Neural crest cell (in vitro differentiated cells): Measurements from ENCODE around the gene ARHGEF10L. TPM values are rescaled to one million over a fixed set of nuclear protein-coding genes. Genes with fewer than 3 reads are reported as not detected.
A peak's percentile ranks its signal among the peaks of the same experiment; 100 is the strongest.

Experiments used
- DNase-seq: peaks from one replicate; pipeline ENCODE4 v3.0.0; 2021; ENCODE audit warnings: low read depth, mixed read lengths, low spot score
- H3K27ac Mint-ChIP-seq: one replicate; pipeline ENCODE4 v1.8.0; 2021; ENCODE audit warnings: mild to moderate bottlenecking, mixed read lengths; ENCODE audit not compliant: unreplicated experiment
- H3K27me3 Mint-ChIP-seq: 2 replicates; pipeline ENCODE4 v1.8.0; 2021; ENCODE audit warnings: low read depth, mild to moderate bottlenecking, mixed read lengths
- H3K36me3 Mint-ChIP-seq: 2 replicates; pipeline ENCODE4 v1.8.0; 2021; ENCODE audit warnings: low read depth, mild to moderate bottlenecking, mixed read lengths
- H3K4me1 Mint-ChIP-seq: 2 replicates; pipeline ENCODE4 v1.8.0; 2021; ENCODE audit warnings: mixed read lengths
- H3K4me3 Mint-ChIP-seq: one replicate; pipeline ENCODE4 v1.8.0; 2021; ENCODE audit warnings: mild to moderate bottlenecking, mixed read lengths
- H3K9me3 Mint-ChIP-seq: 2 replicates; pipeline ENCODE4 v1.8.0; 2021; ENCODE audit warnings: mixed read lengths
- total RNA-seq: library from RNA; stranded (reverse); gene quantifications from 2 replicates; pipeline ENCODE4 v1.2.1, GENCODE V29; 2021
- TF ChIP-seq, protein P1 (sequence below): fragments of 200-600 bp; sonication (generic); conservative IDR thresholded peaks from 2 replicates; pipeline ENCODE4 v1.5.0; 2021; ENCODE audit warnings: antibody characterized with exemption, mild to moderate bottlenecking

Gene ARHGEF10L
- total RNA-seq, 1 donor from 2014 or later: 22.2 TPM

DNA sequence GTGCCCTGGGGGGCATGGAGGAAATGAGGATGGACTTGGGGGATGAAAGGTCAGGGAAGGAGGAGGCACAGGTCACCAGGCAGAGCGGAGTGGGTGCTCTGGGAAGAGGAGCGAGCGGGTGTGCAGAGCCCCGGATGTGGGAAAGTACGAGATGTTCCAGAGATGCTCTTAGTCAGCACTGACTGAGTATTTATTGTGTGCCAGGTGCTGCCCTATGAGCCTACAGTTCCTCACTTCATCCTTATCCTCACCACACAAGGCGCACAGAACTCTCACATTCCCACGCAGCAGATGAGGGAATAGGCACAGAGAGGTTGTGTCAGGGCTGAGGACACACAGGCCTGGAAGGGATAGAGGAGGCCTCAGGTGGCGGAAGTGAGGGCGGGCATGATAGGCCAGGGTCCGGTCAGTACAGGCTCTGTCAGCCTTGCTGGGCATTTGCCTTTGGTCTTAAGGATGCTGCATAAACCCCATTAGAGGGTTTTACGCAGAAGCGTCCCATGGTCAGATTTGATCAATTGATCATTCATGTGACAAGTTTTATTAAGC is 77.3 kb downstream of the ARHGEF10L start:
- no peaks in the 10 kb centered on the region for H3K36me3 Mint-ChIP-seq

DNA sequence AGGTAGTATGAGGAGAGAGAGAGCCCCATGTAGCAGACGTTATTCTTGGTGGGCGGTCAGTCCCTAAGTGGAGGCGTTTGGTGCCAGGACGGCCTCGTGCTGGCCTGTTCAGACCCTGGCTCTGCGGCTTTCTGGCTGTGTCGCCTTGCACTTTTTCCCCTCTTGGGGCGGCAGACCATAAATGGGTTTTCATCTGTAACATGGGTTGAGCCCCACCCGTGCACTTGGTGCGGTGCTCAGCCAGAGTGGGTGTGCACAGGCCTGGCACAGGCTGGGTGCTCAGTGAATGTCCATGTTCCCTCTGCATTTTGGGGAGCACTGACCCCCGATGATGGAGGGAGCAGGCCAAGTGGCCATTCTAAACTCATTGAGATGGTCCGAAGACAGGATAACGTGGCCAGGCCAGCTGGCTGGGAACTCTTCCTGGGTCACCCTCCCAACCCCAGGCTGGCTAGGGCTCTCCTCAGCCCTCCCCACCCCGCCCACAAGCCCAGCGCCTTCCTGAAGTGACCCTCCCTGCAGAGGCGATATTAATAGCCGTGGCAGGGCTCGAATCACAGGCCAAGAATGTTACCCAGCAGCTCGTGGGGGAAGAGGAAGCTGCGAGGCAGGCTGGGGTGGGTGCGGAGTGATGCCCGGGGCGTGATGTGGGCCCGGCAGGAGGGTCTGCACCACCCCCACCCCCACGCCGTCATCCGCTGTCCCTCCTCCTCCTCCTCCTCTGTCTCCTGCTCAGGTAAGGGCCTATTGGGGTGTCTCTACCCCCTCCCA is 78.5 kb downstream of the ARHGEF10L start:
- Mint-ChIP-seq H3K27ac (peak overlapping the region; percentile 47), H3K9me3 (no peaks in the 10 kb centered on the region), H3K36me3 (peaks cover 2% of the 10 kb centered on the region), H3K27me3 (no peaks in the 10 kb centered on the region), H3K4me3 (no peak overlapping the region), H3K4me1 (no peaks in the 10 kb centered on the region)
- TF ChIP-seq, protein P1, sequence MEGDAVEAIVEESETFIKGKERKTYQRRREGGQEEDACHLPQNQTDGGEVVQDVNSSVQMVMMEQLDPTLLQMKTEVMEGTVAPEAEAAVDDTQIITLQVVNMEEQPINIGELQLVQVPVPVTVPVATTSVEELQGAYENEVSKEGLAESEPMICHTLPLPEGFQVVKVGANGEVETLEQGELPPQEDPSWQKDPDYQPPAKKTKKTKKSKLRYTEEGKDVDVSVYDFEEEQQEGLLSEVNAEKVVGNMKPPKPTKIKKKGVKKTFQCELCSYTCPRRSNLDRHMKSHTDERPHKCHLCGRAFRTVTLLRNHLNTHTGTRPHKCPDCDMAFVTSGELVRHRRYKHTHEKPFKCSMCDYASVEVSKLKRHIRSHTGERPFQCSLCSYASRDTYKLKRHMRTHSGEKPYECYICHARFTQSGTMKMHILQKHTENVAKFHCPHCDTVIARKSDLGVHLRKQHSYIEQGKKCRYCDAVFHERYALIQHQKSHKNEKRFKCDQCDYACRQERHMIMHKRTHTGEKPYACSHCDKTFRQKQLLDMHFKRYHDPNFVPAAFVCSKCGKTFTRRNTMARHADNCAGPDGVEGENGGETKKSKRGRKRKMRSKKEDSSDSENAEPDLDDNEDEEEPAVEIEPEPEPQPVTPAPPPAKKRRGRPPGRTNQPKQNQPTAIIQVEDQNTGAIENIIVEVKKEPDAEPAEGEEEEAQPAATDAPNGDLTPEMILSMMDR: no peak
- DNase-seq: no peak

More for the DNA sequence above, 77.3 kb downstream of the ARHGEF10L start:
- no peaks in the 10 kb centered on the region for H3K9me3 Mint-ChIP-seq
- H3K27ac Mint-ChIP-seq: peak overlapping the region; percentile 31
- DNase-seq: no peak
- peaks cover 4% of the 10 kb centered on the region for H3K4me1 Mint-ChIP-seq
- no peaks in the 10 kb centered on the region for H3K27me3 Mint-ChIP-seq
- no peak overlapping the region for H3K4me3 Mint-ChIP-seq
- TF ChIP-seq, protein P1: no peak

DNA sequence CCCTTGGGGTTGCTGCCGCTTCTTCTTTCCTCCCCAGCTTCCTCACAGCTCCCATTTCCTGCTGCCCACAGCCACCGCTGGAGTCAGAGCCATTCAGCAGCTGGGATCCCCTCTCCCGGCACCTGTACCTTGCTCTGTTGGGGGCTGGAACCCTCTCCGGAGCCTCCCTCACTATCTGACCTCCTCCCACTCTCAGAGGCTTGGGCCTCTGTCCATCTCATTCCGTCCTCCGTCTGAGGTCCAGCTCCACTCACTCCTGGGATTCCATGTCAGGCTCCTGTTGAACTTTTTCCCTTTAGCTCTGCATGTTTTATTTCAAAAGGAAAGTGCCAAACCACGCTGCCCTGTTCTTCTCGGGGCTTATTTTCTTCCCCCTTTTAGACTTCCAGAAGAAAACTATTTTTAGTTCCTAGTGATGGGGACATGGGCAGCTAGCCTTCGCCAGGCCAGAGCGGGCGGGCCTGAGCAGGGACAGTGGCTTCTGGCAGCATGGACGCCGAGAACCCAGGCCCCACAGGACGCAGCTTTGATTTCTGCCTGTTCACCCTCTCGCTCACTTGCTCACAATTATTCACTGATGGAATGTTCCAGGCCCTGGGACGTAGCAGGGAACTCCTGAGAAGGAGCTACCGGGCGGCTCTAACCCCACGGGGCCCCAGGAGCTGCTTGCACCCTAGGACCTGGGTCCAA is 79.2 kb downstream of the ARHGEF10L start:
- TF ChIP-seq, protein P1: no peak
- Mint-ChIP-seq H3K36me3 (peaks cover 2% of the 10 kb centered on the region), H3K4me1 (no peaks in the 10 kb centered on the region), H3K27ac (peak overlapping the region; percentile 47), H3K27me3 (no peaks in the 10 kb centered on the region), H3K9me3 (no peaks in the 10 kb centered on the region), H3K4me3 (peak overlapping the region; percentile 12)
- no peak for DNase-seq

DNA sequence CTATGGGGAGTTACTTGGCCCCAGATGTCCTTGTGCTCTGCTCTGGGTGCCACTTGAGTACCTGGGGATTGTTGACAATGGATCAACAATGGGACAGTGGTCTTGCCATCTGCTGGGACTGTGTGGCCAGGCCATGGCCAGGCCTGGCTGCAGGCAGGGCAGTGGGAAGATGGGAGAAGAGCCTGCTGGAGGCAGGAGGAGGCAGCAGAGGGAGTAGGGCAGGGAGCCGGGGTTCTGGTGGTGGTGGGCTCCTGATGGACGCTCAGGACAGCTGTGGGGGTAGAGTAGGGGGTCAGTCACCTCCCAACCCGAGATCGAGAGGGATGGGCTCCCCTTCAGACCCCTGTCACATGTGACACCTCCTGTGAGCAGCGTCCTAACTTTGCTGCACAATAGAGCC is 81.0 kb downstream of the ARHGEF10L start:
- TF ChIP-seq, protein P1: no peak
- DNase-seq: no peak
- Mint-ChIP-seq H3K36me3 (peaks cover 2% of the 10 kb centered on the region), H3K9me3 (no peaks in the 10 kb centered on the region), H3K27me3 (no peaks in the 10 kb centered on the region), H3K4me1 (no peaks in the 10 kb centered on the region), H3K4me3 (no peak overlapping the region), H3K27ac (no peak overlapping the region)

DNA sequence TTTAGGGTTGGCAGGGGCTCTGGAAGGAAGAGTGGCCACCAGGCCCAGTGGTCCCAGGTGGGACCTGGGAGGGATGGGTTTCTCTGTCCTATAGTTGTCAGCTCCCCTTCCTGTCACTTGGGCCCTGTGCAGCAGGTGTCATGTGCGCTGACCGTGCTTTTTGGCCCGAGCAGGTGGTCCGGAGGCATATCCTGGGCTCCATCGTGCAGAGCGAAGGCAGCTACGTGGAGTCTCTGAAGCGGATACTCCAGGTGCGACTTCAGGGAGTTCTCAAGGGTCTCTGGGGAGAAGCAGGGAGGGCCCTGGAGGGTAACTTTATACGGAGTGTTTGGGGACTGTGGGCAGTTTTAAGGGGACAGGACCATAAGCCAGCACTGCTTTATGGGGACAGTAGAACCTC is 82.2 kb downstream of the ARHGEF10L start:
- Mint-ChIP-seq H3K36me3 (peaks cover 2% of the 10 kb centered on the region), H3K27me3 (no peaks in the 10 kb centered on the region), H3K9me3 (no peaks in the 10 kb centered on the region), H3K4me1 (no peaks in the 10 kb centered on the region), H3K27ac (no peak overlapping the region), H3K4me3 (no peak overlapping the region)
- DNase-seq: no peak
- TF ChIP-seq, protein P1: no peak
